BLaER1 treated with 17β-estradiol and CSF1 and Interleukin-3, amounts not matched to agents 10 nM and 100 nM (cell line): ENCODE measurements around the gene PHKG2.

ENCODE experiments used
- H3K27ac ChIP-seq, 11 experiments: shearing (Covaris generic); formaldehyde crosslinking; 2 replicates each; pipeline ENCODE4 v1.8.1; 2022
- H3K27me3 ChIP-seq, 11 experiments: shearing (Covaris generic); formaldehyde crosslinking; 2 replicates each; pipeline ENCODE4 v1.8.1; 2022
- H3K36me3 ChIP-seq, 11 experiments: shearing (Covaris generic); formaldehyde crosslinking; 2 replicates each; pipeline ENCODE4 v1.8.1; 2022
- H3K4me1 ChIP-seq, 10 experiments: shearing (Covaris generic); formaldehyde crosslinking; 2 replicates each; pipeline ENCODE4 v1.8.1; 2022
- H3K4me2 ChIP-seq, 11 experiments: shearing (Covaris generic); formaldehyde crosslinking; 2 replicates each; pipeline ENCODE4 v1.8.1; 2022
- H3K4me3 ChIP-seq, 10 experiments: shearing (Covaris generic); formaldehyde crosslinking; 2 replicates each; pipeline ENCODE4 v1.8.1; 2022
- H3K9ac ChIP-seq, 11 experiments: shearing (Covaris generic); formaldehyde crosslinking; 2 replicates each; pipeline ENCODE4 v1.8.1; 2022
- H3K9me3 ChIP-seq, 11 experiments: shearing (Covaris generic); formaldehyde crosslinking; replicated peaks in 1 of 11; 2 replicates each; pipeline ENCODE4 v1.8.1; 2022
- H4K20me1 ChIP-seq, 11 experiments: shearing (Covaris generic); formaldehyde crosslinking; 2 replicates each; pipeline ENCODE4 v1.8.1; 2022
- Cebpa-rat ChIP-seq, 11 experiments: shearing (Covaris generic); IDR thresholded peaks; 2 replicates each; pipeline ENCODE4 v1.8.1; 2022

PHKG2 gene

GRCh38 chr16:30756781-30757100 is 8.5 kb downstream of the PHKG2 start:
- no peaks in the 10 kb centered on the region for H3K27me3 ChIP-seq
- no peaks in the 10 kb centered on the region for H3K9me3 ChIP-seq
- H3K27ac ChIP-seq = no peak overlapping the region
- no peak overlapping the region for H3K9ac ChIP-seq
- H4K20me1 ChIP-seq = peaks cover 0 to 14% (median 0%) of the 10 kb centered on the region in 11 experiments; a peak in 4 of 22 replicates
- no peak overlapping the region for H3K4me3 ChIP-seq
- peaks cover 31 to 41% (median 33%) of the 10 kb centered on the region in 10 experiments for H3K4me1 ChIP-seq
- no peak for TF ChIP-seq Cebpa-rat (IDR thresholded peaks at IDR 0.05)
- no peak overlapping the region for H3K4me2 ChIP-seq
- H3K36me3 ChIP-seq = peaks cover 56 to 82% (median 68%) of the 10 kb centered on the region in 11 experiments

GRCh38 chr16:30757316-30757715 is 9.1 kb downstream of the PHKG2 start:
- no peak for TF ChIP-seq Cebpa-rat (IDR thresholded peaks at IDR 0.05)
- Histone ChIP-seq H3K27me3 (no peaks in the 10 kb centered on the region), H3K4me3 (no peak overlapping the region), H4K20me1 (peaks cover 0 to 14% (median 0%) of the 10 kb centered on the region in 11 experiments; a peak in 4 of 22 replicates), H3K4me2 (no peak overlapping the region), H3K9me3 (no peaks in the 10 kb centered on the region), H3K4me1 (peaks cover 31 to 41% (median 33%) of the 10 kb centered on the region in 10 experiments), H3K27ac (no peak overlapping the region), H3K9ac (no peak overlapping the region), H3K36me3 (peaks cover 51 to 78% (median 63%) of the 10 kb centered on the region in 11 experiments)

- TF ChIP-seq Cebpa-rat (IDR thresholded peaks at IDR 0.05) = no peak
- Histone ChIP-seq H3K4me1 (peaks cover 45 to 56% (median 47%) of the 10 kb centered on the region in 10 experiments), H3K9me3 (no peaks in the 10 kb centered on the region), H4K20me1 (peaks cover 0 to 29% (median 11%) of the 10 kb centered on the region in 11 experiments; a peak in 11 of 22 replicates), H3K4me3 (peak overlapping the region in 1 of 10 experiments; percentile 14; a peak in 2 of 20 replicates), H3K27me3 (no peaks in the 10 kb centered on the region), H3K9ac (peak overlapping the region; percentile 22 to 75 (median 48); a peak in 19 of 22 replicates), H3K4me2 (peak overlapping the region; percentile 52 to 99 (median 65)), H3K27ac (peak overlapping the region in 9 of 11 experiments; percentile 46 to 84 (median 70); a peak in 17 of 22 replicates), H3K36me3 (peaks cover 47 to 72% (median 58%) of the 10 kb centered on the region in 11 experiments)
Measured at GRCh38 chr16:30758988-30759491, 10.8 kb downstream of the PHKG2 start.

- TF ChIP-seq Cebpa-rat (IDR thresholded peaks at IDR 0.05) = no peak
- Histone ChIP-seq H3K27ac (no peak overlapping the region), H3K9me3 (no peaks in the 10 kb centered on the region), H3K36me3 (peaks cover 47 to 72% (median 58%) of the 10 kb centered on the region in 11 experiments), H3K9ac (peak overlapping the region in 3 of 11 experiments; percentile 6 to 89 (median 88); a peak in 1 of 22 replicates), H3K4me1 (peaks cover 45 to 60% (median 52%) of the 10 kb centered on the region in 10 experiments), H3K4me2 (peak overlapping the region; percentile 90 to 99 (median 97); a peak in 20 of 22 replicates), H4K20me1 (peaks cover 0 to 40% (median 17%) of the 10 kb centered on the region in 11 experiments; a peak in 14 of 22 replicates), H3K27me3 (no peaks in the 10 kb centered on the region), H3K4me3 (0 out of 20 replicates have a peak overlapping the region, but pooled peaks of 1 of the 10 experiments have one; percentile 80)
Measured at GRCh38 chr16:30760001-30760559, 11.9 kb downstream of the PHKG2 start.

- H4K20me1 ChIP-seq = peaks cover 0 to 41% (median 20%) of the 10 kb centered on the region in 11 experiments; a peak in 14 of 22 replicates
- H3K27me3 ChIP-seq = no peaks in the 10 kb centered on the region
- peaks cover 47 to 72% (median 58%) of the 10 kb centered on the region in 11 experiments for H3K36me3 ChIP-seq
- H3K27ac ChIP-seq = peak overlapping the region in 10 of 11 experiments; percentile 60 to 86 (median 76); a peak in 18 of 22 replicates
- no peak for TF ChIP-seq Cebpa-rat (IDR thresholded peaks at IDR 0.05)
- peak overlapping the region; percentile 68 to 96 (median 88) for H3K4me3 ChIP-seq
- peak overlapping the region; percentile 64 to 93 (median 88) for H3K9ac ChIP-seq
- H3K9me3 ChIP-seq = no peaks in the 10 kb centered on the region
- peak overlapping the region; percentile 90 to 99 (median 97) for H3K4me2 ChIP-seq
- H3K4me1 ChIP-seq = peaks cover 45 to 60% (median 52%) of the 10 kb centered on the region in 10 experiments
Measured at GRCh38 chr16:30760577-30761426, 12.6 kb downstream of the PHKG2 start.

- H3K36me3 ChIP-seq = peaks cover 47 to 72% (median 58%) of the 10 kb centered on the region in 11 experiments
- H4K20me1 ChIP-seq = peaks cover 0 to 45% (median 26%) of the 10 kb centered on the region in 11 experiments; a peak in 15 of 22 replicates
- peaks cover 45 to 60% (median 52%) of the 10 kb centered on the region in 10 experiments for H3K4me1 ChIP-seq
- peak overlapping the region; percentile 90 to 99 (median 97) for H3K4me2 ChIP-seq
- H3K9ac ChIP-seq = peak overlapping the region; percentile 64 to 93 (median 88)
- H3K4me3 ChIP-seq = peak overlapping the region; percentile 68 to 96 (median 88)
- no peaks in the 10 kb centered on the region for H3K9me3 ChIP-seq
- no peak for TF ChIP-seq Cebpa-rat (IDR thresholded peaks at IDR 0.05)
- H3K27ac ChIP-seq = peak overlapping the region in 10 of 11 experiments; percentile 60 to 86 (median 76); a peak in 20 of 22 replicates
- no peaks in the 10 kb centered on the region for H3K27me3 ChIP-seq
Measured at GRCh38 chr16:30761427-30761927, 13.3 kb downstream of the PHKG2 start.

GRCh38 chr16:30761928-30762902 is 14.0 kb downstream of the PHKG2 start, which contains the start of the genes CFAP119 and RNF40:
TSS of gene CFAP119 (minus strand) at chr16:30762062. CDS start at chr16:30761748, 314 bp downstream.
TSS of gene RNF40 (plus strand) at chr16:30762322. CDS start at chr16:30762546, 224 bp downstream.
- Histone ChIP-seq H3K4me2 (peak within 1 kb of the TSS; percentile 90 to 100 (median 97)), H3K9ac (peak within 1 kb of the TSS; percentile 77 to 93 (median 88)), H3K27ac (peak within 1 kb of the TSS; percentile 65 to 86 (median 81)), H3K36me3 (peaks cover 47 to 72% (median 58%) of the 10 kb centered on the region in 11 experiments), H3K4me3 (peak within 1 kb of the TSS; percentile 68 to 96 (median 88)), H3K27me3 (no peaks in the 10 kb centered on the region), H3K4me1 (peaks cover 45 to 60% (median 52%) of the 10 kb centered on the region in 10 experiments), H4K20me1 (peaks cover 0 to 44% (median 26%) of the 10 kb centered on the region in 11 experiments; a peak in 15 of 22 replicates), H3K9me3 (no peaks in the 10 kb centered on the region)
- TF ChIP-seq Cebpa-rat (IDR thresholded peaks at IDR 0.05) = peak in 3 of 11 experiments; percentile 45 to 58 (median 46); a peak in 5 of 22 replicates
